ENCODE data around the gene SUN5.

- TF ChIP-seq CTCF (IDR thresholded peaks at IDR 0.05), result no peak
- no peak for TF ChIP-seq NR1H2 (CRISPR knock-in tag; IDR thresholded peaks at IDR 0.05)
- no peak for TF ChIP-seq ATF2 (CRISPR knock-in tag; IDR thresholded peaks at IDR 0.05; ENCODE audit: borderline replicate concordance, low read depth)
Measured at GRCh38 chr20:32991792-32992641, 12.2 kb downstream of the SUN5 start.
